ENCODE data around the gene KCNK5. TPM values are rescaled to one million over a fixed set of nuclear protein-coding genes. Genes with fewer than 3 reads are reported as not detected.
A peak's percentile ranks its signal among the peaks of the same experiment; 100 is the strongest.

KCNK5 gene
- total and polyA plus RNA-seq, 7 donors: 3.0 to 26.9 (median 7.5) TPM

DNA sequence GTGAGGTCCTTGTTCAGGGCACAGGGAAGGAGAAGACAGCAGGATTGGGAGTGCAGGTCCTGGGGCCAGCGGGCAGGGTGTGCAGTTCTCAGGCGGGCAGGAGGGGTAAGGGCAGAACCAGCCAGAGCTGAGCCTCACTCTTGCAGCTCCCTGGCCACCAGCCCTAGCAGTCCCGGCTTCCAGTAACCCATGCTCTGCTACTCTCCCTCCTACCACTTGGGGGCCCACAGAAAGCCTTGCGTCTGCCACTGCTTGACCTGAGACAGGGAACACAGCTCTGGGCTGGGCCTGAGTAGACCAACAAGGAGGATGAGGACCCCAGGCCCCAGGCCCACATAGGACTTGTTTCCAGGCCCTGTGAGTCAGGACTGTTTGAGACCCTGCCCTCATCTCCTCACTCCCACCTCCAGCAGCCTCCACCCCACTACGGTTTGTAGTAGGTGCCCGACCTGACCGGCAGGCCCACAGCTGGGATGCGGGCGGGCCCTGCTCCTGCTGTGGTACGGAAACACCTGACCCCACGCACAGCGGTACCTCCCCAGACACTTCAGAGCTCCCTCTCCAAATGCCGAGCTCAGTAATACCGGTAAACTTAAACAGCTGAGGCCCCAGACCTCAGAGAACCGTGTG, 39.2 kb downstream of the KCNK5 start:
- Histone ChIP-seq H3K27me3 (no peaks in the 10 kb centered on the region), H3K4me1 (no peaks in the 10 kb centered on the region), H3K9me3 (no peaks in the 10 kb centered on the region), H3K4me3 (no peak overlapping the region), H3K36me3 (no peaks in the 10 kb centered on the region), H3K27ac (peak overlapping the region in 2 of 4 donors; percentile 30 to 31)
- DNase-seq: no peak
- TF ChIP-seq EP300 (IDR thresholded peaks at IDR 0.05): no peak
- TF ChIP-seq, protein P1, sequence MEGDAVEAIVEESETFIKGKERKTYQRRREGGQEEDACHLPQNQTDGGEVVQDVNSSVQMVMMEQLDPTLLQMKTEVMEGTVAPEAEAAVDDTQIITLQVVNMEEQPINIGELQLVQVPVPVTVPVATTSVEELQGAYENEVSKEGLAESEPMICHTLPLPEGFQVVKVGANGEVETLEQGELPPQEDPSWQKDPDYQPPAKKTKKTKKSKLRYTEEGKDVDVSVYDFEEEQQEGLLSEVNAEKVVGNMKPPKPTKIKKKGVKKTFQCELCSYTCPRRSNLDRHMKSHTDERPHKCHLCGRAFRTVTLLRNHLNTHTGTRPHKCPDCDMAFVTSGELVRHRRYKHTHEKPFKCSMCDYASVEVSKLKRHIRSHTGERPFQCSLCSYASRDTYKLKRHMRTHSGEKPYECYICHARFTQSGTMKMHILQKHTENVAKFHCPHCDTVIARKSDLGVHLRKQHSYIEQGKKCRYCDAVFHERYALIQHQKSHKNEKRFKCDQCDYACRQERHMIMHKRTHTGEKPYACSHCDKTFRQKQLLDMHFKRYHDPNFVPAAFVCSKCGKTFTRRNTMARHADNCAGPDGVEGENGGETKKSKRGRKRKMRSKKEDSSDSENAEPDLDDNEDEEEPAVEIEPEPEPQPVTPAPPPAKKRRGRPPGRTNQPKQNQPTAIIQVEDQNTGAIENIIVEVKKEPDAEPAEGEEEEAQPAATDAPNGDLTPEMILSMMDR (IDR thresholded peaks at IDR 0.05): peak in 2 of 4 experiments; percentile 21
- 63 to 80% methylated on average over 15 of the region's 15 CpGs for WGBS, 2 donors
- intact Hi-C loops (cut with DNase I): no loop called here

DNA sequence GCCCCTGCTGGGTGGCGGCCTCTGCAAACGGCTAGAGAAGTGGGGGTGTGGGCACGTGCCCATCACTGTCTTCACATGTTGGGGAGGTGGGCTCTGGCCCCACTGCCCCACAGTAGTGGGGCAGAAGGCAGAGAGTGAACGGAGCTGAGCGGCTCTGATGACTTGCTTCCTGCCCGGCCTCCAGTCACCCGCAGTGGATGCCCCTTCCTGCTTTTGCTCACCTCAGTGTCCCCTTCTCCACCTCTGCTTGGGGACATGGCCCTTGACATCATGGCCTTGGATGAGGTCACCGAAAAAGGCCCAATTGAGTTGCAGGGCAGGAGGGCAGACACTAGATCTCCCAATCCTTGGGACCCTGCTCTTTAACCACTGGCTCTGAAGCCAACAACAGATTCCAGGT, 40.1 kb downstream of the KCNK5 start:
- Histone ChIP-seq H3K4me3 (no peak overlapping the region), H3K27ac (peak overlapping the region in 1 of 4 donors; percentile 14), H3K36me3 (no peaks in the 10 kb centered on the region), H3K27me3 (no peaks in the 10 kb centered on the region), H3K9me3 (no peaks in the 10 kb centered on the region), H3K4me1 (no peaks in the 10 kb centered on the region)
- intact Hi-C loops (cut with DNase I): no loop called here
- TF ChIP-seq, protein P1 (IDR thresholded peaks at IDR 0.05): no peak
- TF ChIP-seq POLR2AphosphoS5 (IDR thresholded peaks at IDR 0.05) (no peak), EP300 (IDR thresholded peaks at IDR 0.05) (no peak), POLR2A (IDR thresholded peaks at IDR 0.05) (no peak)
- no peak for DNase-seq
- WGBS, 2 donors: 77 to 82% methylated on average over 8 of the region's 8 CpGs

DNA sequence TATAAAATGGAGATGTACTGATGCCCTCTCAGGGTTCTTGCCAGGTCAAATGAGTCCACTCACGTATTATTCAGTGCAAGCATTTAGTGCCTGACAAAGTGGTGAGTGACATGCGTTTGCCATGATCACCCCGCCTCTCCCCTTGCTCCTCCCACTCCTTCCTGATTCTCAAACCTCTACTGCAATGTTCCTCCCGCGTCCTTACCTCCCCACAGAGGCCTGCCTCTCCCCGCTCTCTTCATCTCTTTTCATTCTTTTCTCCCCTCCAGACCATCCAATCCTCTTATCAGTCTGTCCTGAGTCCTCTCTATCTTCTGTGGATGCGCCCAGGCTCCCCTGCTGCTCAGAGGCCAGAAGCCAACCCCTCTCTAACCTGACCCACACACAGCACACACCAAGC, 40.7 kb downstream of the KCNK5 start:
- no peak for DNase-seq
- WGBS, 2 donors: 28 to 39% methylated on average over 7 of the region's 7 CpGs
- no peaks in the 10 kb centered on the region for H3K36me3 ChIP-seq
- TF ChIP-seq POLR2A (IDR thresholded peaks at IDR 0.05) (no peak), EP300 (IDR thresholded peaks at IDR 0.05) (no peak), POLR2AphosphoS5 (IDR thresholded peaks at IDR 0.05) (no peak)
- TF ChIP-seq, protein P1 (IDR thresholded peaks at IDR 0.05): no peak
- intact Hi-C loops (cut with DNase I): no loop called here
- H3K27ac ChIP-seq: peak overlapping the region in 2 of 4 donors; percentile 14 to 44
- H3K27me3 ChIP-seq: no peaks in the 10 kb centered on the region
- no peak overlapping the region for H3K4me3 ChIP-seq
- H3K9me3 ChIP-seq: no peaks in the 10 kb centered on the region
- no peaks in the 10 kb centered on the region for H3K4me1 ChIP-seq

DNA sequence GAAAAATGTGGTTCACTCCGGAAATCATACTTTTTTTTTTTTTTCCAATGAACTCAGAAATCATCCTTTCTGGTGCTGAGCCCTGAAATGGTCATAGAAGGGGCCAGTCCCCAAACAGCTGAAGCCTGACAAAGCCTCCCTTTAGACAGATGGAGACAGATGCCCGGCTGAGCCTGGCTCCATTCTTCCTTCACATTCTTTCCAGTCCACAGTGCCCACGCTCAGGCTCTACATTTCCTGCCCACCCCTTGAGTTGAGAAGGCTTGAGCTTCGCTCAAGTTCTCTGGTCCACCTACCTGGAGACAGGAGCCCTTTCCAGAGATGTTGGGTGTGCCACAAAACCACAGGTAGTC, 41.2 kb downstream of the KCNK5 start:
- no peak overlapping the region for H3K4me3 ChIP-seq
- peak overlapping the region in 2 of 4 donors; percentile 14 to 44 for H3K27ac ChIP-seq
- H3K36me3 ChIP-seq: no peaks in the 10 kb centered on the region
- H3K27me3 ChIP-seq: no peaks in the 10 kb centered on the region
- WGBS, 2 donors: 41 to 73% methylated on average over 4 of the region's 4 CpGs
- H3K4me1 ChIP-seq: no peaks in the 10 kb centered on the region
- DNase-seq: no peak
- TF ChIP-seq EP300 (IDR thresholded peaks at IDR 0.05): no peak
- intact Hi-C loops (cut with DNase I): no loop called here
- no peaks in the 10 kb centered on the region for H3K9me3 ChIP-seq

DNA sequence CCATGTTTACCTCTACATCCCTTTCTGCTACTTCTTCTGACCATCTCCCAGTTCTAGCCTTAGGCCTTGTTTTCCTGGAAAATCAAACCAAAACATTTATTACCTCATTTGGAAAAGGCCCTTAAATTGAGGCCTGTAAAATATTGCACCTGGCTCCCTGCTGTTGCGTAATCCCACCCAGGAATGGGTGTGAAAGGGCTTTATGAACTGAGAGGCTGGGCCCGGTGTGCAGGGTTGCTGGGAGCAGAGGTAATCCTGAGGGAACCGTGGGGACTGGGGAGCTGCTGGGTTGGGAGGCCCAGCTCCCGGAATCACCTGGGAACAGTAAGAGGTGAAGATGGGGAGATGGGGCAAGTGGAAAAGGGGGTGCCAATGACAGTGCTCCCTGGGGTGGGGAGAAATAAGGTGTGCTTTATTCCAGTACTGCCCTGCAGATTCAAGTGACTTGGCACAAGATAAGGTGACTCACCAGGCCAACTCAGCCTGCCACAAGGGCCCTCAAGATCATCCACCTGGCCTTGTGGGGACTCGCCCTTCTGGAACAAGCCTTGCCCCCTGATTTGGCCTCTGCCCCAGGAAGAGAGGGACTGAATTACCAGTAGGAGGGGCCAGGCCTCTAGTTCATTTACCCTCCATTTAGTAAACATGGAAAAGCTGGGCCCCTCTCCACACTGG, 44.2 kb downstream of the KCNK5 start:
- no peaks in the 10 kb centered on the region for H3K36me3 ChIP-seq
- intact Hi-C loops (cut with DNase I): no loop called here
- H3K27ac ChIP-seq: no peak overlapping the region
- no peak overlapping the region for H3K4me3 ChIP-seq
- no peaks in the 10 kb centered on the region for H3K4me1 ChIP-seq
- H3K9me3 ChIP-seq: no peaks in the 10 kb centered on the region
- peak; percentile 49 for DNase-seq
- no peaks in the 10 kb centered on the region for H3K27me3 ChIP-seq
- TF ChIP-seq, protein P1 (IDR thresholded peaks at IDR 0.05): no peak
- TF ChIP-seq POLR2A (IDR thresholded peaks at IDR 0.05) (no peak), POLR2AphosphoS5 (IDR thresholded peaks at IDR 0.05) (no peak), EP300 (IDR thresholded peaks at IDR 0.05) (no peak)
- 16 to 68% methylated on average over 5 of the region's 5 CpGs for WGBS, 2 donors
